Measurements from ENCODE around the gene LRP1B.
A peak's percentile ranks its signal among the peaks of the same experiment; 100 is the strongest.

The LRP1B gene

DNA sequence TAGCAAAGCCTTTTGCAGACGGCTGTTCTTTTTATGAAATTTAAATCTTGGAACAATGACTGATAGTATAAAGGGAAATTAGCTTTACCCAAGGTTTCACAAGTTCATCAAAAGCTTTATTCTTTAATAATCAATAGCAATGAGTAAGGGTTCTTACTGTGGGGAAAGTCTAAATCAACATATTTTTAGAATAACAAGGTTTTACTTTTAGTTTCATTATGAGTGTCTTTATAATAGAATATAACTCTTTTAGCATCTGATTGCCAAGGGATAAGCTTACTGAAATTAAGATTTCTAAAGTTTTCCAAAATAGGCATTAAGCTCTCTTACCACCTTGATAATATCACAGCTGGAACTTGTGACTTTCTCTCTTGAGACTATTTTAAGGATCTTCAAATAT lies 1489.7 kb downstream of the LRP1B start:
- no peak for DNase-seq

DNA sequence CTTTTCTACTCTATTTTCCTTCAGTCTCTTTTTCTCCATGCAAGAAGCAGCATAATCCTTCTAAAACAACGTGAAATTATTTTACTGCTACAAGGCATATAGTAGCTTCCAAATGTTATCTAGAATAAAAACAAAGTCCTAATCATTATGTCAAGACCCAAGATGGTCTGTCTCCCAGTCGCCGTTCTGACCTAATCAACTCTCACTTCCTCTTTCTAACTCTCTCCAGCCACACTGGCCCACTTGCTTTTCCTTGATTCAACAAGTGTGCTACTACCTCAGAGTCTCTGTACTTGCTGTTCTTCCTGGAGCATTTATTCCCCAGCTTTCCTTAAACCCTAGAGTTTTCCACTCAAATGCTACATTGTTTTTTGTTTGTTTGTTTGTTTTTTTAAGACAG lies 1491.2 kb downstream of the LRP1B start:
- DNase-seq = no peak

DNA sequence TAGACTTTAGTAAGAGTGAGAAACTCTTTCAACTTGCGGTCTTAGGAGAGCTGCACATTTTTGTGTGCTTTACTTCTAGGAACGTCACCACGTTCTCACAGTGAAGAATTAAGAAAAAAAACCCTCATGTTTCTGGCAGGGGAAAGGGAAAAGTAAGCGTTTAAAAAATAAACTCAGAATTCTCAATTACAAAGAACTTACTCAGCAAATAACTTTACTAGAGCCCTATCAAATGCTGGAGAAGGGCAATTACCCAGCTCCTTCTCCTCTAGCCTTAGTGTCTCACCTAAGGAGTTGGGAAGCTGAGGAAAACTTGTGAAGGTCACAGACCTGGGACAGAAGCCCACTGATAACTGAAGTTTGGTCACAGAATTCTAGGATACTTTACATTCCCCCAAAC lies 1500.3 kb downstream of the LRP1B start:
- DNase-seq = no peak

DNA sequence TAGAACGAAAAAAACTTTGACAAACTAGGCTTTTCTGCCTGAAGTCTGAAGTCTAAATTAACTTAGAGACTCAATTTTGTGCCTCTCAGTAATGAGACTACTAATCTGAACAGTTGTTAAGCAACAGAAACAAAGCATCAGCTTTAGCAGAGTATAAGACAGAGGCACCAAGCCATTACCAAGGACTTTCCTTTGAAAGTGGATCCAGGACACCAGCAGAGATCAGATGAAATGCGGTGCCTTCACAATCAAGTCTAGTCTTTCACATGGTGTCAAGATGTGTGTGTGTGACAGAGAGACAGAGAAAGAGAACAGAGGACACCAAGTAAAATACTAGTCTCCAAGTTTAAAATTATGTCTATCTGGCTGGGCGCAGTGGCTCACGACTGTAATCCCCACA lies 1502.9 kb downstream of the LRP1B start:
- no peak for DNase-seq

DNA sequence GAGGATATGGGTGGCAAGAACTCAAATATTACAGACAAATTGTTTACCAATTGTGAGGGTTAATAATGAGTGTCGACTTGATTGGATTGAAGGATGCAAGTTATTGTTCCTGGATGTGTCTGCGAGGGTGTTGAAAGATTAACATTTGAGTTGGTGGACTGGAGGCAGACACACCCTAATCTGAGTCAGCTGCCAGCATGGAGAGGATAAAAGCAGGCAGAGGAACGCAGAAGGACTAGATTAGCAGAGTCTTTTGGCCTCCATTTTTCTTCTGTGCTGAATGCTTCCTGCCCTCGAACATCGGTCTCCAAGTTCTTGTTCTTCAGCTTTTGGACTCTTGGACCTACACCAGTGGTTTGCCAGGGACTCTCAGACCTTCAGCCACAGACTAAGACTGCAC lies 1503.7 kb downstream of the LRP1B start:
- DNase-seq = no peak

DNA sequence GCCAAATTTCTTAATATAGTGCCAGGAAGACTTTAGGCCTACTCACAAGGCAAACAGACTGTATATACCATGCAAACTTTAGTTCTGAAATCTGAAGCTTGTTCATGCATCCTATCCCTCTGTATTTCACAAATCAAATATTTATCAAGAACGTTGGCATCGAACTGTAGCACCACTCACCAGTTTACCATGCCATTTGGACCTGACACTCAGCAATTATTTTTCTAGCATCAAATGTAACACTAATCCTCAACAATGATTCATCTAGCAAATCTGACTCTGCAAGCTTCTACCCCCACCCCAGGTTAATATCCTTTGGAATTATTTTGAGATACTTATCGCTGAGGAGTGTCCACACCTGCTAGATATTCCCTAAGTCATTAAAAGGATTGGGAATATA lies 1506.6 kb downstream of the LRP1B start:
- DNase-seq = no peak

DNA sequence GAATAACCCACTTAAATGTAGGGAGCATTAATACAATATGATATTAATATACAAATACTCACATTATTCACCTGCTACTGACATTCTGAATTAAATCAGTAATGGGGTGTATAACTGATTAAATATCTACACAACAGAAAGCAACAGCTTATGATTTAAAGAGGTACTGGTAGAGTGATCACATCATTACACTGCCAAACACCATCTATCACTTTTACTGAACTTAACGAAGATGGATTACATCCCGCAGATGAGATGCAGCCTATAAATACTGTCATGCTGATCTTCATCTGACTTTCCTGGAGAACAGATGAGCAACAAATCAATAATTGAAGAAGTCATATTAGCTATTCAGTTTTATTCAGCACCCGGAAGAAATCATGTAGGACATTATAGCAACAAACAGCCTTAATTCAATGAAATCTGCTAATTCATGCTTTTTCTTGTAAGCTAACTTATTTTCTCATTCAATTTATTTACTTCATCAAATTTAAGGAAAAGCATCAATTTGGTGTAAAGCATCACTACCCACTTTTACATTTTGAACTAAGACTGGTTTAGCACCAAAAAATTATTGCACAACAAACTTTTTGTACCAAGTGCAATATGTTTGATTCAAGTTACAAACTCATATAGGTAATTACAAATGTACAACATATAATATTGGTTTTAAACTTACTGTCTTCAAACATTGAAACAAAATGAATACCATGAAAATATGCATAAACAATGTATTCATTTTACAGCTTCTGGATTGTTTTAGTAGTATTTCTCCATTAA lies 1509.0 kb downstream of the LRP1B start:
- no peak for DNase-seq

DNA sequence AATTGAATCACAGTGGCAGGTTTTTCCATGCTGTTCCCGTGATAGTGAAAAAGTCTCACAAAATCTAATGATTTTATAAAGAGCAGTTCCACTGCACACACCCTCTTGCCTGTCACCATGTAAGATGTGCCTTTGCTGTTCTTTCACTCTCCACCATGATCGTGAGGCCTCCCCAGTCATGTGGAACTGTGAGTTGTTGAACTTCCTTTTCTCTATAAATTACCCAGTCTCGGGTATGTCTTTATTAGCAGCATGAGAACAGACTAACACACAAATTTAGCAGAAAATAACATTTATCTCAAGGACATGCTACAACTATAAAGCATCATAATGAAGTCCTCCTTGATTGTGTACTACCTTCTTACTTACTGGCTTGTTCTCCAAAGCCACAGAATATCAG lies 1526.0 kb downstream of the LRP1B start:
- DNase-seq = no peak

DNA sequence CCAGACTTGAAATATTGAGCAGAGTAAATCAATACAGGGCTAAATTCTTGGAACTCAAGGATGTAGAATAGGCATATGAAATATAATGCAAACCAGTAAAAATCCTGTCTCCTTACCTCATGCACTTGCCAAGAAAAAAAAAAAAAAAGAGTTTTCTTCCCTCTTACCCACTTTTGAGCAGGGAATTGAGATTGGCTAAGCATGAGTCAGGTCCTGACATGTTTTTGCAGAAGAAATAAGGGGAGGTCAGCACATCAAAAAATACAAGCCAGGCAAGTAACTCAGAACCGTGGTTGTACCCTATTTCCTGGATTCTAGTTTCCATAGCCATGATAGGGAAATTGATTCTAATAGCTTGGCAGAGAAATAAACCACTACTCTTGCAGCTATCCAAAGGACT lies 1526.7 kb downstream of the LRP1B start:
- no peak for DNase-seq

DNA sequence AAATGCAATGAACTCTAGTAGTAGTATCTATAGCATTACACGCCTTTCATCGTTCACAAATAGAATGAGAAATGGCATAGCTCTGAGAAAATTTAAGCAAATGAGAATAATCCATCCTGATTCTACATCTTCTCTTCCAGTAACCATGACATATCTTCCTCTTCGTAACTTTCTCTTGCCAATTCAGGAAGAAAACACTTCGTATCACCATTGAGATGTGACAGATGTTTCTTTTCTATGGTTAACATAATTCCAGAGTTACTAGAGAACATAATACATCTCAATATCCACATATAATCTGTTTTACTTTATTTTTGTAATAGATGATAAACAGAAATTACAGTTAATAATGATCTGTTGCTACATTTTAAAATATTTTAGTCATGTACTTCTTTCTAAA lies 1527.4 kb downstream of the LRP1B start:
- DNase-seq = no peak

DNA sequence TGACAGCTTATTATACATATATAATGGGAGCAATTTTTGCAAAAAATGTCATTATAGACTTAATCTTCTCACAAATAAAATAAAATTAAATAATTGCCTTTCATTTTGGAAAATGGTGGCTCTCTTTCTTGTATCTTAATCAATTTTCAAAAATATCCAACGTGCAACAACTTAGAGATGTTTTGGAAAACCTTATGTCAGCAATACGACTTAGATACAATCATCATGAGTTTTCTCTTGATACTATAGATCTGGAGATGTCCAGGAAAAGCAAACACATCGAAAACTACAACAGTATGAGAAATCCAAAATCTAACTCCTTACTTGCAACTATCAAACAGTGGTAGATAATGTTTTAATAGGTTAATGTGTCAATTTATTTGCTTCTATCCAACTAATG lies 1529.0 kb downstream of the LRP1B start:
- no peak for DNase-seq

DNA sequence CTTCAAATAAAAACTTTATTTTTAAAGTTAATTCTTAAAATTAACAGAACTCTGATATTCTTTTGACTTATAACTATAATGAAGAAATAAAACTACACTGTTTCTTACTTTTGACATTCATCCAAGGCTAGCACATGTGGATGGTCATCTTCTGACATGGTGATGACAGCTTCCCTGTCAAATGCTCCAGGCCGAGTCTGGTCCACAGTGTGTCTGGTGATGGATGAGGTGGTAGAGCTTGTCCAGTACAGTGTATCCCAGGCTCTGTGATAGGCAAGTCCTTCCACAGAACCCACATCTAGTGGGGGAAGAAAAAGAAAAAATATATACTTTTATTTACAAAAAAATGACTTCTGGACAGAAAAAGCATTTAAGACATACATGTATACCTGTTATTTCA lies 1529.5 kb downstream of the LRP1B start:
- no peak for DNase-seq

DNA sequence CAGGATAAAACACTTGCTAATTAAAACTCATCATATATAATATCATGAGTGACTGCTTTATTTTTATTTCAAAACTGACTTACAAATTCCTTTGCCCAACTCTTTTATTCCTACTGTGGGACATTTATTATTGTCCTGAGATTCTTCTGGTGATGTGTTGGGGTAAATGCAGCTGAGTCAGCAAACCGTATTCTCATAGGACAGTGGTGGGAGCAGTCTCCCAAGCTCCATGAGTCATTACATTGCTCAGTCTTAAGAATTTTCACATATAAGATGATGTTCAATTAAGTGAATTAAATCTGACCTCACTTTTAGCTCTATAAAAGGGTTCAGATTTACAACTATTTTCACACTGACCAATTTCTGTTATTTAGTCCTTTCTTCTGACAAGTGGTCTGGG lies 1530.7 kb downstream of the LRP1B start:
- no peak for DNase-seq

DNA sequence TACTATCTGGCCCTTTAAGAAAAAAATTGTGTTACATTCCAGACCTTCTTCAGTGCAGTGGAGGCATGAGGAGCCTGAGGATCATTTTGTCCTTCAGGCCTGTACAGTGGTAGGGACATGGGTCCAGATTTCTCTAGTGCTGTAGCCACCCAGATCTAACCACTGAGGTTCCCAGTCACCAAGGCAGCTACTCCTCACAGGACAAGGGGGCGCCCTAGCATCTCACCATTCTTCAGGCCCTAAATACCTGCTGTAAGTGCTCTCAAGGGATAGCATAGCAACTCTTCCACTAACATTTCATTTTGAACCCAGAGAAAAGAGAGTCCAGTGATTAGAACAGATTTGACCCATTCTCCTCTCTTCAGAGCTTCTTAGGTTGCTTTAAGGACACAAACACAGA lies 1533.0 kb downstream of the LRP1B start:
- no peak for DNase-seq

DNA sequence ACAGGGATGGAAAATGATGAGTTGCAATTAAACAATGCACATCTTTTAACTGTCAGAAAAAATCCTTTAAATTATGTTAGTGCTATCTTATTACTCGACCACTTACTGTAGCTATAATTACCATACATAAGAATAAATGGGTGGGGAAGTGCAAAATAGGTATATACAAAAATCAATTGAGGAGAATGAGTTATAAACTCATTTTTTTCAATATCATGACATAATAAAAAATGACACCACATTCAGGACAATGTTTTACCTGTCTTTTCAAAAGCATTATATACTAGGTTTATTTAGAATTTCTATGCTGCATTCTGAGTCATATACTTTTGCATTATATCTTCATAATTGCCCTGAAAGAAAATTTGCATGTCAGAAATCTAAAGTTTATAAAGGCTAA lies 1533.6 kb downstream of the LRP1B start:
- no peak for DNase-seq

DNA sequence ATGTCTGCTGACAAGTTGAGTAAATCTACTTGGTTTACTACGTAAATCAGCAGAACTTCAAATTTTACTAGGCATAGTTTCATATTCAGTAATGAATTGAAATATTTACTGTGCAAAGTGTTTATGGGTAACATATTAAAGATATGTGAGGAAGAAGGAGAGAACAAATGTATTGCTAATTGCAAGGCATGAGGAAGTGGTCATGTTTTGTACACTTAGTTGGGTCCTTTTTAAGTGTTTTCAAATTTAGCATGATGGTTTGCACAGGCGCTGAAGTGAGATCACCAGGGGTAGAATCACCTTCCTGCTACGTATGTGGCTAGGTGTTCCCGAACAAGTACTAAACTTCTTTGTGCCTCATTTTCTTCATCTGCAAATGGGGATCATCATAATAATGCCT lies 1534.4 kb downstream of the LRP1B start:
- DNase-seq = no peak

DNA sequence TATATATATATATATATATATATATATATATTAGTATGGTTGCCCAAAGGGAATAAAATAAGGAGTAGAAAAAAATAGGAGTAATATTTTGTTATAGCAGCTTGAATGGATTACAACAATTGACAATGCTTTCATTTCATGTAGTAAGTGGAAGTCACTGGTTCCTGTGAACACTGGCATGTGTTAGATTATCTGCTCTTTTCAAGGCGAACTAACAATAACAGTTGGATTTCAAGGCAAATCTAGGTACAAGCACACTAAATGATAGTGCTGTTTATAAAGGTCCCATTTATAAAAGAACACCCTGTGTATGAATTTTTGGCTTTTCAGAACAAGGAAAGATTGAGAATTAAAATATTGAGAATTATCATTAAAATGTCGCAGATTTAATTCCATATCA lies 1535.7 kb downstream of the LRP1B start:
- no peak for DNase-seq

DNA sequence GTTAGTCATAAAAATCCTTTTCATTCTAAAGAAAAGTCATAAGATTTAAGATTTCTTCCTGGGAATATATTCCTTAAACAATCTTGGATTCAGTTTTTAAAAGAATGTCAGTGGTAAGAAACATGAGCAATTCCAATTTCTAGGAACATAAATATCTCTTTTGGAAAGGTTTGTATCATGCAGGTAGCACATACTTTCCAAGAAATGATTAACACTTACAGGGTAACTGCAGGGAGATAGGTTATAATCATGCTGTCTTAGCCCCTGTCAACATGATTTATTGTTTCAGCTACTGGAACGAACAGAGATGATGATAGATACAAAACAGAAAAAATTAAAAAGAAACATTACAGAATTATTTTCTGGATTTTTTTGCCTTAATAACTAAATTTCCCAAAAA lies 1537.7 kb downstream of the LRP1B start:
- no peak for DNase-seq

DNA sequence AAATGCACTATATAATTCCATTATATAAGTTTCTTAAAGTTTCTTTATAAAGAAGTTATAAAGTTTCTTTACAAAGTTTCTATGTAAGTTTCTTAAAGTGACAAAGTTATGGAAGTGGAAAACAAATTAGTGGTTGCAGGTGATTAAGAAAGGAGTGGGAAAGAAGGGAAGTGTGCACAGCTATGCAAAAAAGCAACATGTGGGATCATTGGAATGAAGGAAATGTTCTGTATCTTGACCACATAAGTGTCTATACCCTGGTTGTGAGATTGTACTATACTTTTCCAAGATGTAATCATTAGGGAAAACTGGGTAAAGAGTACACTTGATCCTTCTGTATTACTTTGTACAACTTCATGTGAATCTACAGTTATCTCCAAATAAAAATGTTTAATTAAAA lies 1541.1 kb downstream of the LRP1B start:
- DNase-seq = no peak

DNA sequence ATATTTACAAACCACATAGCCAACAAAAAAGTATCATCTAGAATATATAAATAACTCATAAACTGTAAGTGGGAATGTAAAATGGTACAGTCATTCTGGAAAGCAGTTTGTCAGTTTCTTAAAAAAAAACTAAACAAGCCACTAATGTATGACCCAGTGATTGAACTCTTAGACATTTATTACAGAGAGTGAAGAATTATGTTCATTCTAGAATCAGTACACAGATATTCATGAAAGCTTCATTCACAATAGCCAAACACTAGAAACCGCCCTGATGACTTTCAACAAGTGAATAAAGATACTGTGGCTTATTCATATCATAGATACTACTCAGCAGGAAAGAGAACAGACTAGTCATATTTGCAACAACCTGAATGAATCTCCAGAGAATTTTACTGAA lies 1541.5 kb downstream of the LRP1B start:
- no peak for DNase-seq

DNA sequence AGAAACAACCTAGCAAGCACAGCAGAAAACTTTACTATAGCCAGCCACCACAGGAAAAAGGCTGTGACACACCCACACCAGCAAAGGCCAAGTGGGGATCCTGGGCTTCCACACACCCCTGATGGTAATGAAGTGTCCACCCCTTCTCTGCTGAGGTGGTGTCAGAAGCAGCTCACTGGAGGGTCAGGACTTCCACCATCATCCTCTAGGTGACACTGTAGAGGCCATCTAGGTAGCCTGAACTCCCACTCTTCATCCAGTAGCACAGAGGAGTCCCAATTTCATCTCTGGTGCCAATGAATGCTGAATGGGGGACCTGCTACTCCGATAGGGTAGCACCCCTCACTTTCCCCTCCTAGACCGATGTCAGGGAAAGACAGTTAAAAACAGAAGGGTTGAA lies 1544.4 kb downstream of the LRP1B start:
- peak; percentile 1 for DNase-seq

DNA sequence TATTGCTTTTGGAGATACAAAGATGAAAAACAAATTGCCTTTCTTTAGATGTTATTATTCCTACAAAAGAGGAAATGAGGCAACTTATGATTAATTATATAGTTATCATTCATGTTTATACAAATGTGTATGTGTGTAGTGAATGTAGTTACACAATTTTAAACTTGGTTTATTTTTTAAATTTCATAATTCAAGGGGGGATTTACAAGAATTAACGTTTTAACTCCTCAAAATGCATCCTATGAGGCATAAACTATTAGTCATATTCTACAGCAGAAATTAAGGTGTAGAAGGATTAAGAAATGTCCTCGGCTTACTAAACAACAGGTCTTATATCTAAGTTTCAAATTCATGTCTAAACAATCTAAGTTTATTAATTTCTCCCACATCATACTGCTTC lies 1545.8 kb downstream of the LRP1B start:
- DNase-seq = no peak

DNA sequence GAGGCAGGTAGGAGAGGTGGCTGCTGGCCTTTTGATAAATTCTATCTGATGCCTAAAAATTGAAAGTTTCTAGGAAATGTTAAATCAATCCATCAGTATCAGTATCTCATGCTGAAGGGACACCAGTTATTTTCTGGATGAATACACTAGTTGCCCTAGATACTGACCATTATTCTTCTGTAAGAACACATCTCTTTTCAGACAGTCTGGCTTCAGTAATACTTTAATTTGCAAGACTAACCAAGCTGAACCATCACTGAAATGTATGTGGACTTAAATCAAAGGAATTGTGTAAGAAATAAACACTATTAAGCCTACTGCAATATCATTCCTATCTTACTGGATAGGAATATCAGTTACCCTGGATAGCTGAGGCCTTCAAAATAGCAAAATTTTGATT lies 1546.3 kb downstream of the LRP1B start:
- no peak for DNase-seq

DNA sequence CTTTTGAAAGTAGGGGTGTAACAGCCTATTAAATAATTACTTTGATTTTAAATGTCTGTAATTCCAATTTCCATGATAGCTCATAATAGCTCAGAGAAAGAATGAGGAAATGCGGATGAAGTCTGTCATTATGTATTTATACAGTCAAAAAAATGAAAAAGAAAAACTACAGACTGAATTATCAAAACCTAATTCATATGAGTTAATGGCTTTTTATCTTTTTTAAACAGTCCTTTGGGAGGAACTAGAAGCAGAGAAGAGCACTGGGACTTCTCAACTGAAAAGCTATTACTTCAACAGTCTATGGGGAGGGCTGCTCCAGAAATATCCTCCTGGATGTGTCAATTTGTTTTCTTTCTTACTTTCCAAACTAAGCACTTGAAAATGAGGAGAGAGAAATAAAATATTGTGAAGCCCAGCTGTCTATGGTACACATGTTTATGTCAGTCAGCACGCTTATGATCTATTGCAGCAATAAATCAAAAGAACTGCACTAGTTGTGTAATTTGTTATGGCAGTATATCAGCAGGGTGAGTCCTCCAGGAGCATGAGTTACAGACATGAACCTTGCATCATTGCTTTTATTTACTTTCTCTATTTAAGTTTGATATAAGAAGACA lies 1550.2 kb downstream of the LRP1B start:
- DNase-seq = no peak

DNA sequence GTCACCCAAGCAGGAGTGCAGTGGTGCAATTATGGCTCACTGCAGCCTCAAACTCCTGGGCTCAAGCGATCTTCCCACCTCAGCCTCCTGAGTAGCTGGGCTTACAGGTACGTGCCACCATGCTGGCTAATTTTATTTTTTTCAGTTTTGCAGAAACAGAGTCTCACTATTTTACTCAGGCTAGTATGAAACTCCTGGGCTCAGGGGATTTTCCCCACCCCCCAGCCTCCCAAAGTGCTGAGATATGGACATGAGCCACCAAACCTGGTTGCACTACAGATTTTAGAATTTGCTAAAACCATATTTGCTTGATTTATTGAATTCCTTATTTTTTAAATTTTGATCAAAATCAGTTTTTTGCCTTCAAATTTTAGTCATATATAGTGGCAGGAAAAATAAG lies 1553.4 kb downstream of the LRP1B start:
- DNase-seq = no peak

Data from inflammatory macrophage treated with lipopolysaccharide for 4 hours (primary cell).